Trophoblast cell (in vitro differentiated cells and primary cell): ENCODE results near the gene ASAP2.

ENCODE experiments used
- DNase-seq, 2 donors: peaks; one replicate each; pipeline ENCODE4 v3.0.0-alpha.2; 2016
- H2AFZ ChIP-seq: 2 replicates; pipeline ENCODE4 v1.6.1; 2013; ENCODE audit warnings: low read length, moderate library complexity, mild to moderate bottlenecking; ENCODE audit not compliant: insufficient read depth, poor library complexity
- H2AK5ac ChIP-seq: 2 replicates; pipeline ENCODE4 v1.6.1; 2013; ENCODE audit warnings: mild to moderate bottlenecking, low read length
- H2BK120ac ChIP-seq: 2 replicates; pipeline ENCODE4 v1.6.1; 2013; ENCODE audit warnings: low read length, mild to moderate bottlenecking, moderate library complexity; ENCODE audit not compliant: insufficient read depth, poor library complexity
- H2BK12ac ChIP-seq: 2 replicates; pipeline ENCODE4 v1.6.1; 2013; ENCODE audit warnings: mild to moderate bottlenecking, low read length, moderate library complexity
- H2BK5ac ChIP-seq: 2 replicates; pipeline ENCODE4 v1.6.1; 2013; ENCODE audit warnings: low read length, low read depth, moderate library complexity, mild to moderate bottlenecking; ENCODE audit not compliant: poor library complexity
- H3K14ac ChIP-seq: 2 replicates; pipeline ENCODE4 v1.6.1; 2013; ENCODE audit warnings: mild to moderate bottlenecking, low read length
- H3K18ac ChIP-seq: 2 replicates; pipeline ENCODE4 v1.6.1; 2013; ENCODE audit warnings: mild to moderate bottlenecking, low read length
- H3K23ac ChIP-seq: 2 replicates; pipeline ENCODE4 v1.6.1; 2013; ENCODE audit warnings: low read length
- H3K27ac ChIP-seq: 2 replicates; pipeline ENCODE4 v1.5.1; 2013; ENCODE audit warnings: low read depth, mild to moderate bottlenecking, inconsistent platforms, low read length, moderate library complexity
- H3K27me3 ChIP-seq: 2 replicates; pipeline ENCODE4 v1.6.1; 2013; ENCODE audit warnings: inconsistent platforms, mild to moderate bottlenecking, low read length, moderate library complexity; ENCODE audit not compliant: insufficient read depth
- H3K36me3 ChIP-seq, 2 experiments: 1 replicate in 1 of 2; 2 replicates in 1 of 2; pipeline ENCODE4 v1.6.1; 2013; ENCODE audit warnings: low read length in 2 of 2, mild to moderate bottlenecking in 2 of 2, moderate library complexity in 1 of 2; ENCODE audit not compliant: insufficient read depth in 2 of 2, control insufficient read depth in 1 of 2
- H3K4ac ChIP-seq: 2 replicates; pipeline ENCODE4 v1.6.1; 2013; ENCODE audit warnings: low read depth, mild to moderate bottlenecking, low read length, moderate library complexity
- H3K4me1 ChIP-seq, 2 experiments: 1 replicate in 1 of 2; 2 replicates in 1 of 2; pipeline ENCODE4 v1.6.1; 2013; ENCODE audit warnings: low read length in 2 of 2, mild to moderate bottlenecking in 2 of 2, moderate library complexity in 1 of 2; ENCODE audit not compliant: insufficient read depth in 2 of 2, control insufficient read depth in 1 of 2
- H3K4me2 ChIP-seq: 2 replicates; pipeline ENCODE4 v1.6.1; 2013; ENCODE audit warnings: inconsistent platforms, mild to moderate bottlenecking, low read length, moderate library complexity
- H3K4me3 ChIP-seq: 2 replicates; pipeline ENCODE4 v1.5.1; 2013; ENCODE audit warnings: mild to moderate bottlenecking, low read depth, low read length, inconsistent platforms
- H3K79me1 ChIP-seq: one replicate; pipeline ENCODE4 v1.6.1; 2013; ENCODE audit warnings: low read length
- H3K79me2 ChIP-seq: 2 replicates; pipeline ENCODE4 v1.6.1; 2013; ENCODE audit warnings: low read length, mild to moderate bottlenecking; ENCODE audit not compliant: control insufficient read depth, insufficient read depth, poor library complexity
- H3K9ac ChIP-seq: 2 replicates; pipeline ENCODE4 v1.6.1; 2013; ENCODE audit warnings: mild to moderate bottlenecking, low read length
- H3K9me3 ChIP-seq: 2 replicates; pipeline ENCODE4 v1.6.1; 2013; ENCODE audit warnings: low read depth, mild to moderate bottlenecking, control low read depth, inconsistent platforms, low read length; ENCODE audit not compliant: insufficient read depth
- H4K12ac ChIP-seq: 2 replicates; pipeline ENCODE4 v1.6.1; 2013; ENCODE audit warnings: low read depth, mild to moderate bottlenecking, low read length, moderate library complexity
- H4K8ac ChIP-seq: 2 replicates; pipeline ENCODE4 v1.6.1; 2013; ENCODE audit warnings: low read depth, mild to moderate bottlenecking, low read length, moderate library complexity
- H4K91ac ChIP-seq: one replicate; pipeline ENCODE4 v1.6.1; 2013; ENCODE audit warnings: low read depth, mild to moderate bottlenecking, low read length, moderate library complexity
- WGBS: extraction: QIAGEN DNeasy Blood & Tissue Kit; methylation state at CpG from one replicate; pipeline ENCODE4 v1.1.7; 2013; ENCODE audit warnings: missing lambda C conversion rate; ENCODE audit not compliant: insufficient read length, insufficient coverage; ENCODE audit errors: extremely low coverage; 5-methylcytosine and 5-hydroxymethylcytosine counted together

Gene ASAP2

DNA sequence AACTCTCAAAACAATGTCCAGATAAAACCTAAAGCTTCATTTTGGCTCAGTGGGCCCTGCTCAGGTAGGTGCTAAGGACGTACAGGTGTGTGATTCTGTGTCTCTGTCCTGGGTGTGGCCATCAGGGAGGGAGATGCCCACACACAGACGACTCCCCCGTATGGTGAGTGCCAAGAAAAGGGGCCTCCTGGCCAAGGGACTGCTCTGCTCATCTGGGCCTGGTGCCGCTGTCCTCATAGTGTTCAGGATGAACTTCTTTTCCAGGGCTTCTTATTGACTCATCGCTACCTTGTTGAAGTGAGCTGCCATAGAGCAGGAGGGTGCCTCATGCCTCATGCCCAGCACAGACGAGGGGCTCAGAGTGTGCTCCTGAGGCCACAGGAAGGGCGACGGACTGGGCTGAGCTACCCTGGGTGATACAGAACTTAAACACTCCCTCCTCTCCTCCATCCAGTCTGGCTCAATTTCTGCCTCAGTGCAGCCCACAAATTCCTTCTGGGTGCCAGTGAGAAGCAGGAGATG is 158.9 kb downstream of the ASAP2 start:
- H3K9ac ChIP-seq, result no peak overlapping the region
- no peak overlapping the region for H3K4me2 ChIP-seq
- H3K4me3 ChIP-seq, result no peak overlapping the region
- no peak overlapping the region for H4K12ac ChIP-seq
- peaks cover 31 to 42% of the 10 kb centered on the region in 2 experiments for H3K36me3 ChIP-seq
- no peak overlapping the region for H2AFZ ChIP-seq
- peak overlapping the region; percentile 59 for H4K91ac ChIP-seq
- H2BK5ac ChIP-seq, result peak overlapping the region; percentile 1
- H3K27ac ChIP-seq, result peak overlapping the region; percentile 30
- H4K8ac ChIP-seq, result peak overlapping the region; percentile 5
- peak overlapping the region; percentile 16 for H3K14ac ChIP-seq
- H3K27me3 ChIP-seq, result no peaks in the 10 kb centered on the region
- peak overlapping the region; percentile 33 for H2BK12ac ChIP-seq
- H3K4ac ChIP-seq, result no peak overlapping the region
- H3K23ac ChIP-seq, result no peak overlapping the region
- peak overlapping the region; percentile 7 for H2BK120ac ChIP-seq
- H3K79me1 ChIP-seq, result peaks cover 4% of the 10 kb centered on the region
- no peak overlapping the region for H2AK5ac ChIP-seq
- no CpG with 5 or more reads among the region's 8 CpGs for WGBS
- no peak for DNase-seq
- peaks cover 8 to 11% of the 10 kb centered on the region in 2 experiments for H3K4me1 ChIP-seq
- no peaks in the 10 kb centered on the region for H3K9me3 ChIP-seq
- H3K79me2 ChIP-seq, result no peaks in the 10 kb centered on the region
- H3K18ac ChIP-seq, result peak overlapping the region; percentile 4

DNA sequence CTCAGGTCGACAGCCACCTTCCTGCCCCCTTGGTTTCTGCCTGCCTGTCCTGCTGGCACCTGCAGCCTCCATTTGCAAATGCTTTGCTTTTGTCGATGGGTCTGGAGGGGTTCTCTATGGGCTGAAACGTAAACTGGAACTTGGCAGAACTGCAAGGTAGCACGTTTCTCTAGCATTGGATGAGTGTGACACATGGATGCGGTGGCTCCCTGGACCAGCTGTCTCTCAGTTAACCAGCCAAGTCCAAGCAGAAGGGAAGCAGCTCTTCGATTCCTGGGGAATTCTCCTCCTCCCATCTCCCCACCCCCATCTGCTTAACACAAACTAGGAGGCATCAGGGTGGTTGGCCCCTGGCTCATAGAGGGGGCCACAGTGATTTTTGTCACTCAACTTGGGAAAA is 159.4 kb downstream of the ASAP2 start:
- no peaks in the 10 kb centered on the region for H3K79me2 ChIP-seq
- H2BK12ac ChIP-seq, result no peak overlapping the region
- H4K12ac ChIP-seq, result no peak overlapping the region
- no peak overlapping the region for H2BK5ac ChIP-seq
- peaks cover 35 to 44% of the 10 kb centered on the region in 2 experiments for H3K36me3 ChIP-seq
- H4K8ac ChIP-seq, result no peak overlapping the region
- H2BK120ac ChIP-seq, result no peak overlapping the region
- H3K27me3 ChIP-seq, result no peaks in the 10 kb centered on the region
- H3K9me3 ChIP-seq, result no peaks in the 10 kb centered on the region
- H3K4me1 ChIP-seq, result peaks cover 8 to 11% of the 10 kb centered on the region in 2 experiments
- H3K14ac ChIP-seq, result no peak overlapping the region
- no peak overlapping the region for H3K4me3 ChIP-seq
- no peak for DNase-seq
- H3K79me1 ChIP-seq, result peaks cover 4% of the 10 kb centered on the region
- H2AFZ ChIP-seq, result no peak overlapping the region
- H3K23ac ChIP-seq, result no peak overlapping the region
- H2AK5ac ChIP-seq, result no peak overlapping the region
- no peak overlapping the region for H3K27ac ChIP-seq
- no peak overlapping the region for H3K4ac ChIP-seq
- H3K9ac ChIP-seq, result no peak overlapping the region
- H3K18ac ChIP-seq, result peak overlapping the region; percentile 4
- no CpG with 5 or more reads among the region's 6 CpGs for WGBS
- no peak overlapping the region for H4K91ac ChIP-seq
- no peak overlapping the region for H3K4me2 ChIP-seq

- Histone ChIP-seq H3K4me1 (peaks cover 1 to 3% of the 10 kb centered on the region in 2 experiments), H3K14ac (no peak overlapping the region), H3K4me3 (no peak overlapping the region)
These were observed 164.1 kb downstream of the ASAP2 start for GRCh38 chr2:9370746-9371145.

GRCh38 chr2:9373047-9373446 is 166.4 kb downstream of the ASAP2 start:
- Histone ChIP-seq H4K8ac (no peak overlapping the region), H2BK5ac (no peak overlapping the region), H2AK5ac (no peak overlapping the region), H2BK120ac (no peak overlapping the region), H3K36me3 (peaks cover 46 to 58% of the 10 kb centered on the region in 2 experiments), H3K27ac (no peak overlapping the region), H3K79me2 (no peaks in the 10 kb centered on the region), H3K79me1 (no peaks in the 10 kb centered on the region), H3K9ac (no peak overlapping the region), H2BK12ac (no peak overlapping the region), H3K4ac (no peak overlapping the region), H3K14ac (no peak overlapping the region), H3K27me3 (no peaks in the 10 kb centered on the region), H3K9me3 (peaks cover 2% of the 10 kb centered on the region), H4K12ac (no peak overlapping the region), H4K91ac (no peak overlapping the region), H3K23ac (no peak overlapping the region), H3K4me2 (no peak overlapping the region), H3K18ac (no peak overlapping the region), H3K4me1 (peaks cover 0 to 4% of the 10 kb centered on the region in 2 experiments), H3K4me3 (peak overlapping the region; percentile 43), H2AFZ (no peak overlapping the region)
- WGBS, result no CpG with 5 or more reads among the region's 17 CpGs
- DNase-seq, result no peak

More at GRCh38 chr2:9370746-9371145, 164.1 kb downstream of the ASAP2 start:
- no peaks in the 10 kb centered on the region for H3K27me3 ChIP-seq
- H4K91ac ChIP-seq, result no peak overlapping the region
- no peak overlapping the region for H2BK120ac ChIP-seq
- no peak overlapping the region for H3K27ac ChIP-seq
- H3K9ac ChIP-seq, result no peak overlapping the region
- no peak overlapping the region for H2AK5ac ChIP-seq
- no peak overlapping the region for H4K8ac ChIP-seq
- no peak overlapping the region for H2BK5ac ChIP-seq
- H3K9me3 ChIP-seq, result peaks cover 2% of the 10 kb centered on the region
- no peak overlapping the region for H3K23ac ChIP-seq
- no CpG with 5 or more reads among the region's 11 CpGs for WGBS
- peak overlapping the region; percentile 26 for H2BK12ac ChIP-seq
- H3K79me1 ChIP-seq, result peaks cover under 1% of the 10 kb centered on the region
- peaks cover 57 to 60% of the 10 kb centered on the region in 2 experiments for H3K36me3 ChIP-seq
- no peak overlapping the region for H3K18ac ChIP-seq
- H2AFZ ChIP-seq, result no peak overlapping the region
- DNase-seq, result no peak
- no peak overlapping the region for H3K4me2 ChIP-seq
- no peak overlapping the region for H3K4ac ChIP-seq
- H3K79me2 ChIP-seq, result no peaks in the 10 kb centered on the region
- no peak overlapping the region for H4K12ac ChIP-seq
